HG02943 (cell line): ENCODE data around the gene SERGEF.

Experiments
- ATAC-seq: cut with Tn5 transposase; IDR thresholded peaks from one replicate; pipeline ENCODE4 v1.9.1; 2021; ENCODE audit warnings: mild to moderate bottlenecking, low read depth, moderate library complexity; ENCODE audit not compliant: unreplicated experiment

Gene SERGEF

DNA sequence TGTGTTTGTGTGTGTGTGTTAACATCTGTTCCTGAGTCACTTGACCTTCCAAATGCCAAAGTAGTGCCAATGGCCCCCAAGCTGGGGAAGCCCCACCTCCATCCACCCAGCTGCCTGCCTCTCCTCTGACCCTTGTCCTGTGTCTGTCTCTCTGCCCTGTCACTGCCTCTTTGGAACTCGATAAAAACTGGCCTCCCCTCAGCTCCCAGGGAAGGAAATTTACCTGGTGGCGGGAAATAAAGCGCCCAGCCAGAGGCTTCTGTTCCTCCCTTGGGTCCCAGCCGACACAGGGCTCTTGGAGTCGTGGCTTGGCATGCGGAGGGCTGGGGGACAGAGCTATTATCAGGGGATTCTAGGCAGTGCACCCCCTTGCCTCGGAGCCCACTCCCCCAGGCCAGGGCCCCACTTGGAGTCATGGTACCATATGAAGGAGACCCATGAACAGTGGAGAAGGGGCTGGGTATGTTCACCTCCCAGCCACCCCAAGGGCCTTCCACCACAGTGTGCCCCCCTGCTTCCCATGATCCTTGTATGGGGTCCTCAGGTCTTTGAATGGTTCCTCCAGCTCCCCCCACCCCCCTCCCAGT, 272.1 kb downstream of the SERGEF start:
- ATAC-seq, result no peak

DNA sequence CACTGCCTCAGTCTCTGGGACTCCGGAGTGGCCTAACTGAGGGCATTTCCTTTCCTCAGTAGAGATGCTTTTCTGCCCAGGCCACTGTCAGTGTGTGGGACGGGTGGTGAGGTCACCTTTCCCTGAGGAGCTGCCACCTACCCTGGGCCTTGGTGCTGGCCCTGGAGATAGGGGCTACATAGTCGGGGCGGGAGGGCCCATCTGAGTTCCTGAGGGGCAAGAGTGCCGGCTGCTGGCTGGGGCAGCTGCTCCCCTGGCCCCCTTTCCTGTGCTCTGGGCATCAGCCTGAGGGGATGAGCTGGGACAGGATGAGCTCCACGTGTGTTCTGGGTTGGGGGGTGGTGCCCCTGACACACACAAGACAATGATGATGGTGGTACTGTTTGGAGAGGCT, 272.9 kb downstream of the SERGEF start:
- ATAC-seq, result no peak

DNA sequence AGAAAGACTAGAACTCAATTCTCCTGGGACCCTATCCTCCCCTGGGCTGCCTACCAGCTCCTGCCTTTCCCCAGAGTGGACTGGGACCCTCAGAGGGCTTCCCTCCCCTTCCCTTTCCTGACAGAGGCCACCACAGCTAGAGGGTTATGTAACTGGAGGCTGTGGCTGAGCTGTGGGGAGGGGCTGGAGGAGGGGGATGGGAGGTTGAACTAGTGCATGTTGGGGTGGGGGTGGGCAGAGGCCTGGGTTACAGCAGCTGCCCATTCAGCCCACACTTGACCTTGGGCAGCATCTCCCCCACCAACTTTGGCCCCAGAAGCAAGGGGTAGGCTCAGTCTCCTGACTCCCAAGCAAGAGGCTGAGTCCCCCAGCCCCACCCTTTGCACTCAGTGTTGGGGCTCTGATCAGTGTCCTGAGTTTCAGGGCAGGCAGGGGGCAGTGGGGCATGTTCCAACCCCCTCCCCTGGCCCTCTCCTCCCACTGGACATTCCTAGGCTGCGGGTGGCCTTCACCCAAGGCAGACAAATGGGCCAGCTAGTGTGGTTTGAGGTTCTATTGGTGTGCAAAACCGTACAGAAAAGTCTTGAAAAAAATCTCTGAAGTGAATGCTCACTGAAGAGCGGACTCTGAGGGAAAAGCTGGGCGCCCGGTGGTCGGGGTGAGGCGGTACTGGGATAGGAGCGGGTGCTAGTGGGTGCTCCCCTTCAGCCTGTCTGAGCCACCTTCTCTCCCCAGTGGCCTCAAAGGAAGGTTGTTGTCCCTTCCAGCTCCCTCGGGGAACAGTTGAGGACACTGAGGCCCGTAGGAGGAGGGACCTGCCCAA, 274.5 kb downstream of the SERGEF start:
- no peak for ATAC-seq
